OCI-LY7 (cell line): ENCODE results near the gene MACROD1. TPM values are rescaled to one million over a fixed set of nuclear protein-coding genes. Genes with fewer than 3 reads are reported as not detected.

Experiments
- BruUV-seq: library from RNA; stranded (reverse); fragments of 400-500 nt; replicated peaks from 2 replicates; lab custom pipeline; 2021; lab: Mats Ljungman, UMichigan
- CTCF ChIA-PET: fragments of 300-600 bp; sonication (Branson Sonifier 250); formaldehyde crosslinking; loops from one replicate; lab custom pipeline; 2022; ENCODE audit warnings: antibody characterized with exemption; ENCODE audit not compliant: unreplicated experiment; lab: Charles Lee
- POLR2A ChIA-PET: fragments of 300-600 bp; sonication (Branson Sonifier 250); formaldehyde crosslinking; loops from one replicate; lab custom pipeline; 2022; ENCODE audit warnings: antibody characterized with exemption; lab: Charles Lee
- DNase-seq: peaks from one replicate; pipeline ENCODE4 v3.0.0-alpha.2; 2015; ENCODE audit warnings: low spot score
- H2AFZ ChIP-seq: fragments of 200-600 bp; sonication (generic), shearing (Covaris generic); 2 replicates; pipeline ENCODE4 v1.6.1; 2014; ENCODE audit warnings: mild to moderate bottlenecking, antibody characterized with exemption, low read length, moderate library complexity
- H3K27ac ChIP-seq: fragments of 200-600 bp; sonication (generic); 2 replicates; pipeline ENCODE4 v1.5.1; 2014; ENCODE audit warnings: mixed run types, low read depth, mild to moderate bottlenecking, moderate library complexity, low read length, inconsistent platforms; ENCODE audit not compliant: poor library complexity, severe bottlenecking
- H3K36me3 ChIP-seq: fragments of 200-600 bp; sonication (generic); 2 replicates; pipeline ENCODE4 v1.6.1; 2014; ENCODE audit warnings: mild to moderate bottlenecking, antibody characterized with exemption, low read length, moderate library complexity, mixed read lengths; ENCODE audit not compliant: insufficient read depth
- H3K4me1 ChIP-seq: fragments of 200-600 bp; sonication (generic); 2 replicates; pipeline ENCODE4 v1.5.1; 2014; ENCODE audit warnings: mild to moderate bottlenecking, low read length; ENCODE audit not compliant: insufficient read depth, poor library complexity, severe bottlenecking
- H3K4me2 ChIP-seq: fragments of 200-600 bp; sonication (generic); 2 replicates; pipeline ENCODE4 v1.6.1; 2014; ENCODE audit warnings: mild to moderate bottlenecking, low read length
- H3K4me3 ChIP-seq: fragments of 200-600 bp; sonication (generic); 2 replicates; pipeline ENCODE4 v1.5.1; 2014; ENCODE audit warnings: mild to moderate bottlenecking, low read depth, low read length; ENCODE audit not compliant: poor library complexity, severe bottlenecking
- H3K79me2 ChIP-seq: fragments of 200-600 bp; sonication (generic); 2 replicates; pipeline ENCODE4 v1.6.1; 2016; ENCODE audit warnings: low read depth, mild to moderate bottlenecking, low read length, moderate library complexity, mixed read lengths; ENCODE audit not compliant: insufficient read depth
- H3K9me2 ChIP-seq: fragments of 200-600 bp; sonication (generic); 2 replicates; pipeline ENCODE4 v1.6.1; 2016; ENCODE audit warnings: mild to moderate bottlenecking, low read length, mixed read lengths; ENCODE audit not compliant: insufficient read depth
- H3K9me3 ChIP-seq: fragments of 200-600 bp; sonication (generic); 2 replicates; pipeline ENCODE4 v1.6.1; 2014; ENCODE audit warnings: mild to moderate bottlenecking, mixed run types, low read length, mixed read lengths
- H4K20me1 ChIP-seq: fragments of 200-600 bp; sonication (generic); 2 replicates; pipeline ENCODE4 v1.6.1; 2014; ENCODE audit warnings: mild to moderate bottlenecking, antibody characterized with exemption, low read length, moderate library complexity, mixed read lengths; ENCODE audit not compliant: insufficient read depth
- CTCF ChIP-seq: fragments of 200-600 bp; sonication (generic); conservative IDR thresholded peaks from 2 replicates; pipeline ENCODE4 v1.5.1; 2014; ENCODE audit warnings: mild to moderate bottlenecking, antibody characterized with exemption, low read length, moderate library complexity, mixed read lengths
- EZH2phosphoT487 ChIP-seq: fragments of 200-600 bp; sonication (generic); IDR thresholded peaks from 2 replicates; pipeline ENCODE4 v1.6.1; 2018; ENCODE audit warnings: low read depth, borderline replicate concordance, mild to moderate bottlenecking, mixed run types, antibody characterized with exemption, low read length, moderate library complexity, mixed read lengths
- intact Hi-C: fragments of 100-400 bp; cut with micrococcal nuclease; formaldehyde crosslinking; loops from one replicate; pipeline ENCODE4 v1.10.0; 2022; ENCODE audit not compliant: unreplicated experiment
- total RNA-seq, 2 experiments: library from RNA; depleted of rRNA in 1 of 2; stranded (reverse); fragments of >200 nt in 1 of 2; shearing (Covaris generic) in 1 of 2; gene quantifications; 2 replicates each; pipeline ENCODE4 v1.2.3, GENCODE V29; 2014 to 2022

Gene MACROD1
- total RNA-seq, 2 experiments from 2014 or later, result 14.7 to 25.4 TPM

GRCh38 chr11:63996512-63996911 is 169.4 kb downstream of the MACROD1 start:
- CTCF ChIA-PET, result no interaction called here

GRCh38 chr11:63993993-63994392 is 171.9 kb downstream of the MACROD1 start:
- TF ChIP-seq EZH2phosphoT487, result no peak
- TF ChIP-seq CTCF, result no peak
- no peaks in the 10 kb centered on the region for H3K4me1 ChIP-seq
- no peaks in the 10 kb centered on the region for H3K79me2 ChIP-seq
- ChIA-PET CTCF (no interaction called here), POLR2A (no interaction called here)
- no TSS peak for BruUV-seq
- no peaks in the 10 kb centered on the region for H3K9me2 ChIP-seq
- no peak for DNase-seq
- H3K4me3 ChIP-seq, result no peak overlapping the region
- peaks cover 79% of the 10 kb centered on the region for H3K36me3 ChIP-seq
- no peak overlapping the region for H3K4me2 ChIP-seq
- intact Hi-C loops, result no loop called here
- no peak overlapping the region for H2AFZ ChIP-seq
- no peaks in the 10 kb centered on the region for H4K20me1 ChIP-seq
- no peak overlapping the region for H3K27ac ChIP-seq
- H3K9me3 ChIP-seq, result no peaks in the 10 kb centered on the region

More at GRCh38 chr11:63996512-63996911, 169.4 kb downstream of the MACROD1 start:
- Histone ChIP-seq H3K4me1 (peaks cover 9% of the 10 kb centered on the region), H3K27ac (no peak overlapping the region), H2AFZ (no peak overlapping the region), H3K36me3 (peaks cover 66% of the 10 kb centered on the region), H3K4me3 (no peak overlapping the region), H3K4me2 (no peak overlapping the region), H3K9me2 (no peaks in the 10 kb centered on the region), H3K79me2 (no peaks in the 10 kb centered on the region), H4K20me1 (no peaks in the 10 kb centered on the region), H3K9me3 (no peaks in the 10 kb centered on the region)
- no peak for DNase-seq
- POLR2A ChIA-PET, result no interaction called here
- intact Hi-C loops, result no loop called here
- no TSS peak for BruUV-seq
- TF ChIP-seq CTCF, result no peak
- no peak for TF ChIP-seq EZH2phosphoT487

GRCh38 chr11:63993100-63993499 is 172.8 kb downstream of the MACROD1 start:
- no peak overlapping the region for H3K27ac ChIP-seq
- intact Hi-C loops, result no loop called here
- CTCF ChIA-PET, result no interaction called here
- POLR2A ChIA-PET, result no interaction called here
- no peaks in the 10 kb centered on the region for H3K9me3 ChIP-seq
- H2AFZ ChIP-seq, result no peak overlapping the region
- no peak for TF ChIP-seq CTCF
- TF ChIP-seq EZH2phosphoT487, result no peak
- DNase-seq, result no peak
- no peaks in the 10 kb centered on the region for H3K9me2 ChIP-seq
- H3K79me2 ChIP-seq, result no peaks in the 10 kb centered on the region
- H3K4me3 ChIP-seq, result no peak overlapping the region
- BruUV-seq, result no TSS peak
- H4K20me1 ChIP-seq, result no peaks in the 10 kb centered on the region
- H3K4me2 ChIP-seq, result no peak overlapping the region
- H3K36me3 ChIP-seq, result peaks cover 79% of the 10 kb centered on the region
- H3K4me1 ChIP-seq, result peaks cover under 1% of the 10 kb centered on the region
